ENCODE results near the gene ZNF768. TPM values are rescaled to one million over a fixed set of nuclear protein-coding genes. Genes with fewer than 3 reads are reported as not detected.

ZNF768 gene
- total and polyA plus RNA-seq, 2 of the 13 experiments (the other 11 are each of a cell fraction or from before 2014, with no cell fraction given) = 26.7 to 34.4 TPM

DNA sequence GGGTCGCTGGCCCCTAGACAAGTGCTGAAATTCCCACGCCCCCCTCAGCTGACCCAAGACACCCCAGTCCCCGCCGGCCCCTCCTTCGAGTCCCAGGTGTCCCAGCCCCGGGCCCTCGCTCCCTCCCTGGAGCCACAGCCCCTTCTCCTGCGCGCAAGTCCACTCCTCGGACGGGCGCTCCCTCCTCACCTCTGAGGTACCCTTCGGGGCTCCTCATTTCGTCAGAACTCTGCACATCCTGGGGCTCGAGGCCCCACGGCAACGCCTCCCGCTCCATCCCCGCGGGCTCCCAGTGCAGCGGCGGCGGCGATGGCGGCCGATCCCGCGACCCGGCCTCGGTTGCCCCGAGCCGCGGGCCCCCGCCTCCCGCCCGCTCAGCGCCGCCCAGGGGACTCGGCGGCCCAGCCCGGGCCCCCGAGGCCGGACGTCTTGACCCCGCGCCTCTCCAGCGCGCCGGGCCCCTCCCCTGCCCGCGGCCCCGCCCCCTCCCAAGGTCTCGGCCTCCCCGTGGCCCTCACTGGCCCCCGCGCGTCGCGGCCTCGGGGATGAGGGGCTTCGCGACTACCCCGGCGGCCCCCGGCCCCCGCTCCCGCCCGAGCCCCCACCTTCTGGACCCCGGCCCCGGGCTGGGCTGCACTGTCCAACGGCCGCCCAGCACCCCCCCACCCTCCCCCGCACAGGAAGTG is at the start of gene ZNF768 (continued):
- TF ChIP-seq, protein P1, sequence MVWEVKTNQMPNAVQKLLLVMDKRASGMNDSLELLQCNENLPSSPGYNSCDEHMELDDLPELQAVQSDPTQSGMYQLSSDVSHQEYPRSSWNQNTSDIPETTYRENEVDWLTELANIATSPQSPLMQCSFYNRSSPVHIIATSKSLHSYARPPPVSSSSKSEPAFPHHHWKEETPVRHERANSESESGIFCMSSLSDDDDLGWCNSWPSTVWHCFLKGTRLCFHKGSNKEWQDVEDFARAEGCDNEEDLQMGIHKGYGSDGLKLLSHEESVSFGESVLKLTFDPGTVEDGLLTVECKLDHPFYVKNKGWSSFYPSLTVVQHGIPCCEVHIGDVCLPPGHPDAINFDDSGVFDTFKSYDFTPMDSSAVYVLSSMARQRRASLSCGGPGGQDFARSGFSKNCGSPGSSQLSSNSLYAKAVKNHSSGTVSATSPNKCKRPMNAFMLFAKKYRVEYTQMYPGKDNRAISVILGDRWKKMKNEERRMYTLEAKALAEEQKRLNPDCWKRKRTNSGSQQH (CRISPR knock-in tag; IDR thresholded peaks at IDR 0.05; ENCODE audit: low read depth) = no peak; the same call in 1 of the 2 replicates
- TF ChIP-seq, protein P2, sequence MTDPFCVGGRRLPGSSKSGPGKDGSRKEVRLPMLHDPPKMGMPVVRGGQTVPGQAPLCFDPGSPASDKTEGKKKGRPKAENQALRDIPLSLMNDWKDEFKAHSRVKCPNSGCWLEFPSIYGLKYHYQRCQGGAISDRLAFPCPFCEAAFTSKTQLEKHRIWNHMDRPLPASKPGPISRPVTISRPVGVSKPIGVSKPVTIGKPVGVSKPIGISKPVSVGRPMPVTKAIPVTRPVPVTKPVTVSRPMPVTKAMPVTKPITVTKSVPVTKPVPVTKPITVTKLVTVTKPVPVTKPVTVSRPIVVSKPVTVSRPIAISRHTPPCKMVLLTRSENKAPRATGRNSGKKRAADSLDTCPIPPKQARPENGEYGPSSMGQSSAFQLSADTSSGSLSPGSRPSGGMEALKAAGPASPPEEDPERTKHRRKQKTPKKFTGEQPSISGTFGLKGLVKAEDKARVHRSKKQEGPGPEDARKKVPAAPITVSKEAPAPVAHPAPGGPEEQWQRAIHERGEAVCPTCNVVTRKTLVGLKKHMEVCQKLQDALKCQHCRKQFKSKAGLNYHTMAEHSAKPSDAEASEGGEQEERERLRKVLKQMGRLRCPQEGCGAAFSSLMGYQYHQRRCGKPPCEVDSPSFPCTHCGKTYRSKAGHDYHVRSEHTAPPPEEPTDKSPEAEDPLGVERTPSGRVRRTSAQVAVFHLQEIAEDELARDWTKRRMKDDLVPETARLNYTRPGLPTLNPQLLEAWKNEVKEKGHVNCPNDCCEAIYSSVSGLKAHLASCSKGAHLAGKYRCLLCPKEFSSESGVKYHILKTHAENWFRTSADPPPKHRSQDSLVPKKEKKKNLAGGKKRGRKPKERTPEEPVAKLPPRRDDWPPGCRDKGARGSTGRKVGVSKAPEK (CRISPR knock-in tag; IDR thresholded peaks at IDR 0.05; ENCODE audit: borderline replicate concordance) = no peak
- TF ChIP-seq ZNF772 (CRISPR knock-in tag; IDR thresholded peaks at IDR 0.05) = 0 out of 2 replicates have a peak, but pooled peaks have one; percentile 8
- no peak; the same call in 1 of the 2 replicates for TF ChIP-seq KDM5B (CRISPR knock-in tag; IDR thresholded peaks at IDR 0.05; ENCODE audit: borderline replicate concordance)
- TF ChIP-seq CC2D1A (CRISPR knock-in tag; IDR thresholded peaks at IDR 0.05) = no peak
- no peak for TF ChIP-seq ZBTB7A (CRISPR knock-in tag; IDR thresholded peaks at IDR 0.05)
- no peak for TF ChIP-seq SRF (IDR thresholded peaks at IDR 0.05; ENCODE audit: low read depth, low read length)
- TF ChIP-seq ZNF546 (CRISPR knock-in tag; conservative IDR thresholded peaks at IDR 0.05) = no peak
- TF ChIP-seq, protein P3, sequence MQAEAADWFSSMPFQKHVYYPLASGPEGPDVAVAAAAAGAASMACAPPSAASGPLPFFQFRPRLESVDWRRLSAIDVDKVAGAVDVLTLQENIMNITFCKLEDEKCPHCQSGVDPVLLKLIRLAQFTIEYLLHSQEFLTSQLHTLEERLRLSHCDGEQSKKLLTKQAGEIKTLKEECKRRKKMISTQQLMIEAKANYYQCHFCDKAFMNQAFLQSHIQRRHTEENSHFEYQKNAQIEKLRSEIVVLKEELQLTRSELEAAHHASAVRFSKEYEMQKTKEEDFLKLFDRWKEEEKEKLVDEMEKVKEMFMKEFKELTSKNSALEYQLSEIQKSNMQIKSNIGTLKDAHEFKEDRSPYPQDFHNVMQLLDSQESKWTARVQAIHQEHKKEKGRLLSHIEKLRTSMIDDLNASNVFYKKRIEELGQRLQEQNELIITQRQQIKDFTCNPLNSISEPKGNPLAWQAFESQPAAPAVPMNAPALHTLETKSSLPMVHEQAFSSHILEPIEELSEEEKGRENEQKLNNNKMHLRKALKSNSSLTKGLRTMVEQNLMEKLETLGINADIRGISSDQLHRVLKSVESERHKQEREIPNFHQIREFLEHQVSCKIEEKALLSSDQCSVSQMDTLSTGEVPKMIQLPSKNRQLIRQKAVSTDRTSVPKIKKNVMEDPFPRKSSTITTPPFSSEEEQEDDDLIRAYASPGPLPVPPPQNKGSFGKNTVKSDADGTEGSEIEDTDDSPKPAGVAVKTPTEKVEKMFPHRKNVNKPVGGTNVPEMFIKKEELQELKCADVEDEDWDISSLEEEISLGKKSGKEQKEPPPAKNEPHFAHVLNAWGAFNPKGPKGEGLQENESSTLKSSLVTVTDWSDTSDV (CRISPR knock-in tag; IDR thresholded peaks at IDR 0.05) = peak; percentile 55; the same call in 1 of the 2 replicates

Measured in HepG2 (cell line).